Medulla oblongata (tissue), 1 donor: Measurements from ENCODE around the gene FGFBP2.

Source experiments
- DNase-seq: peaks from one replicate; pipeline ENCODE4 v3.0.0-alpha.2; 2015; ENCODE audit errors: extremely low spot score

FGFBP2 gene

GRCh38 chr4:15968551-15969300, 5.8 kb upstream of the FGFBP2 start:
- no peak for DNase-seq

GRCh38 chr4:15965325-15965724, 2.4 kb upstream of the FGFBP2 start:
- no peak for DNase-seq

- DNase-seq, result no peak
Measured at GRCh38 chr4:15964159-15964558, 1.2 kb upstream of the FGFBP2 start.

DNA sequence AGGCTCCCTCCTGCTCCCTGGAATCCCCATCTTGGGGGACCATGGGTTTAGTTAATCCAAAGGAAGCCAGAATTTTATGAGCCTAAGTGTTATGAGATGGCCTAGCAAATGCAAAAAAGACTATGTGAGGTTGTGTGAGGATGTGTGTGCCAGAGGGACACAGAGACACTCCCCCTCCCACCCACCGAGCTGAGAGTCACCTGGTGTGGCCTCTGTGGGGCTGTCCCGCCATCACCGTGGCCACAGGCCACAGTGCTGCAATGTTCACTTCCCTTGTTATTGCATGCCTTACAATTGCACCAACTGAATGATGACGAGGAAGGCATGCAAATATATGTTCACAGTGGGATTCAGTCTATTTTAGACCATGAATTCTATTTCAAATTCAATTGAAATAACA, 601 bp upstream of the FGFBP2 start:
- no peak for DNase-seq

- DNase-seq, result no peak
Measured at GRCh38 chr4:15961781-15962510, 1.0 kb downstream of the FGFBP2 start.

GRCh38 chr4:15958562-15958961, 4.4 kb downstream of the FGFBP2 start:
- no peak for DNase-seq

- DNase-seq, result peak; percentile 67
Measured at GRCh38 chr4:15956179-15956850, 6.7 kb downstream of the FGFBP2 start.

GRCh38 chr4:15955670-15956069, 7.3 kb downstream of the FGFBP2 start:
- no peak for DNase-seq

- no peak for DNase-seq
Measured at GRCh38 chr4:15953625-15954024, 9.3 kb downstream of the FGFBP2 start.

- DNase-seq, result no peak
Measured at GRCh38 chr4:15951781-15952180, 11.2 kb downstream of the FGFBP2 start.

DNA sequence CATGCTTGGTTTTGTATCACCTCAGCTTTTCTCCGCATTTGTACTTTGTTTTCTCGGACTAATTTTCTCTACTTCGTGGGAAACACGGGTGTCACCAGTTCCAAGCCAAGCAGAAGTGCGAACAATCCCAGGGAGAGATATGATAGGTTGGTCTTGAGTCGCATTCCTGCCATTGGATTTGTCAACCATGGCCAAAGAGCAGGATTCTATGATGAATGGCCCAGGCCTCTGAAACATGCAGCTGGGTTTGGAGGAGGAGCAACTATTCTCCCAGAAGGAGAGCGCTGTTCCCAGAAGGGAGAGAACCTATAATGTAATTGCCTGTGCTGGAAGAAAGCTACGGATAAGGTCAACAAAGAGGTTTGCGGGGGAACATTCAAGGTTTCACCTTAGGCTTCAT, 14.1 kb downstream of the FGFBP2 start:
- no peak for DNase-seq

DNA sequence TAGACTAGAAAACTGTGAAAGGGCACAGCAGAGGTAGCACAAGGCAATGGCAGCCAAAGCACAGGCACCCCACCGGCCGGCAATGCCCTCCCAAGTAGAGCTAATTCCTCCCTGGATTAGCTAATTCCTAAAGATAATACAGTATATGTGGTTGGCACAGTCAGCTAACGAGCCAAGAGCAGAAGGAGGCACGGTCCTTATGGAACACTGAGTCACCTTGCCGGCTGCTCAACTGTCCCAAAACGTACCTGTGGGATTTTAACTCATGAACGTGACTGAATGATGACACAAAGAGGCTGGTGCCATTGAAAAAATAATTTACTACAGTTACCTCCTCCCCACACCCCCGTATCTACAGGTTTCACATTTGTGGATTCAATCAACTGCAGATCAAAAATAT, 15.3 kb downstream of the FGFBP2 start:
- DNase-seq, result no peak

- no peak for DNase-seq
Measured at GRCh38 chr4:15945516-15945915, 17.5 kb downstream of the FGFBP2 start.

- DNase-seq, result no peak
Measured at GRCh38 chr4:15944895-15945294, 18.1 kb downstream of the FGFBP2 start.

GRCh38 chr4:15942283-15942682, 20.7 kb downstream of the FGFBP2 start:
- DNase-seq, result no peak

DNA sequence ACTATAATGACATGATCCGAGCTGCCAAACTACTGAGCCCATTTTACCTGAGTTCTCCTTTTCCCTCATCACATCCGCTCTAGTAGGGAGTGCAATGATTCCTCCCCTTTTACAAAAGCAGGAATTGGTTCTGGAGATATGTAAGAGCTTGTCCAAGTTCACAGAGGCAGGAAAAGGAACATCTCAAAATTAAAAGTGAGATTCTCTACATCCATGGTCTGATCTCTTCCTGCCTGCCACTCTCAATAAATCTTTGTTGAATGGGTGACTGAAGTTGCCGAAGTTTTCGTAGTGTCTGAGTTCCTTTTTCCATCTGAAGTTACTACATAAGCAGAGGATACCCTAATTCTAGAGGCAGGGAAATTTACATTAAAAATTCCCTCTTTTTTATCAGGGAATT, 24.3 kb downstream of the FGFBP2 start, which contains the start of gene FGFBP1:
Gene FGFBP1 (minus strand): TSS at position 101 of the 400 bp plus-strand sequence. CDS start 2,108 bp downstream, outside the sequence.
- DNase-seq, result no peak

DNA sequence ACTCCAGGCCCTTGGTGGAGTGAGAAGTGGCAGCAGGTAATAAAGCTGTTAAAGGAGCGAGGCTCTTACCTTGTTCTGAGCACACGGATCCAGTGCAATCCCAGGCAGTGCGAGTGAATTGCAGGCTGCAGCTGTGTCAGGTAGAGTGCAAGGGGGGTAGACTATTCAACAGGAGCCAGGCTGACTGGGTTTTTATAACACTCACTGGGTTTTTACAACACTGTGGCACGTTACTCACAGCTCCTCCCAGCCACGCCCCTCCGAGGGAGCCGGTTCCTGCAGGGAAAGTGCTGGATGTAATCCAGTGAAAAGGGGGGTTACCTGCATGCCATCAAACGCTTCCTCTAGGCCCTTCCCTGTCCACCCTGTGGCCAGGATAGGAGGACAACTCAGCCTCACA, 24.8 kb downstream of the FGFBP2 start:
- DNase-seq, result no peak

DNA sequence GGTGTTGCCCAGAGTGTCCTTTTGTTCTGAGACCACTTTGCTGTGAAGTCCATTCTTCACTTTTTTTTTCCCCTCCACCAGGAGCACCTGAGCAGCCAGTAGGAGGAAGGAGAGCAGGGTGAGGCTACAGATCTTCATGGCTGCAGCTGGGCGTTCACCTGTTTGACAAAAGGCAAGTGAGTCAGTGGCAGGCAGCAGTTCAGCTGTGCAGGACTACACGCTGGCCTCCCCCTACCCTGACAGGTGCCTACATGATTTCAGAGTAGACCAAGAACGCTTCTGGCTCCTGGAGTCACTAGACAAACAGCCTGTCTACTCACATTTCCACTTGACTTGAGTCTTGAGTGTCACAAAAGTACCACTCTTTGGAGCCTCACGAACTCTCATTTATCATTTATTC, 26.5 kb downstream of the FGFBP2 start:
- no peak for DNase-seq

- no peak for DNase-seq
Measured at GRCh38 chr4:15935504-15936402, 27.2 kb downstream of the FGFBP2 start.

DNA sequence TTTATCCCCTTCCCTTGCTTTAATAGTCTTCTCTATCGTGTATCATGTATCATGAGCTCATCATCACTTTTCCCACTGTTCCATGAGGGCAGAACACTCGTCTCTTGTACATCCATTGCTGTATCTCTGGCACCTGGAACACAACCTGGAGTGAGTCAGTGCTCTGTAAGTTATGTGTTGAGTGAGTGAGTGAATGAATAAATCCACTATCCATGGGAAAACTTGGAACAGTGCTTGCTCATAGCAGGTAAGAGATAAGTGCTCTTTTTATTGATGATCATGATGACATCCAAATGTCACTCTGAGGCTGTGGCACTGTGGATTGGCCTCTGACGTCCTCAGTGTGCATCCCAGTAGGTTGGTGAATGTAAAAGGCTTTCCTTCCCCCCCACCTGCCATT, 28.7 kb downstream of the FGFBP2 start:
- DNase-seq, result no peak

DNA sequence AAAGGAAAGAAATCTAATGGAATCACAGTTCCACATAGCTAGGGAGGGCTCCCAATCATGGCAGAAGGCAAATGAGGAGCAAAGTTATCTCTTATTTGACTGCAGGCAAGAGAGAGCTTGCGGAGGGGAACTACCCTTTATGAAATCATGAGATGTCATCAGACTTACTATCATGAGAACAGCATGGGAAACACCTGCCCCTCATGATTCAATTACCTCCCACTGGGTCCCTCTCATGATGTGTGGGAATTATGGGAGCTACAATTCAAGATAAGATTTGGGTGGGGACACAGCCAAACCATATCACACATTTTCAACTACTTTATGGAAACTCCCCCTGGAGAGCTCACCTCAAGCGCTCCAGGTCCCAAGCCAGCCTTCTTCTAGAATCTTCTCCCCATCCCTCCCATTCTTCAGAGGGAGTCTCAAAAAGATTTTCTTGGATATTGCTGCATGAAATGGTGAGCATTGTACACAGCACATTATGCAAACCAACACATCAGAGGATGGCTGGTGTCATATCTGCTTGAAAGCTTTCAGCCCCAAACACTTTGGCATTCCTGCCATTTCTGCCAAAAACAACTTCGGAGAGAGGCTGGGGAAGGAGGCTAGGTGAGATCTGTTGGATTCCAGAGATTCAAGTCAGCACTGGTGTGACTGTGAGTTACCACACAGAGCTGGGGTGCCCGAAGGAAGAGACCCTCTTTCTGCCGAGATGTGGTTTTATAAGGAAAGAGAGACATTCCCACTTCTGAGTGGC, 31.3 kb downstream of the FGFBP2 start:
- DNase-seq, result no peak
